Measurements from ENCODE around the gene EFNB2. TPM values are rescaled to one million over a fixed set of nuclear protein-coding genes. Genes with fewer than 3 reads are reported as not detected.

Gene EFNB2
- total and polyA plus RNA-seq, 2 of the 8 experiments (the other 6 are each of a cell fraction or from before 2014, with no cell fraction given): 8.2 to 12.0 TPM

GRCh38 chr13:106455190-106455589 is 80.3 kb downstream of the EFNB2 start:
- H3K4me1 ChIP-seq (replicated peaks in 1 of 4; ENCODE audit: control insufficient read depth in 3 of 4, insufficient read depth in 4 of 4, low read length in 3 of 4): 0 out of 7 replicates have a peak, but pooled peaks cover 0 to 2% (median 0%) of the 10 kb centered on the region in 4 experiments
- TF ChIP-seq HDAC2 (IDR thresholded peaks at IDR 0.05; ENCODE audit: borderline replicate concordance in 1 of 2, low read depth in 2 of 2, low read length in 2 of 2) (no peak), NANOG (IDR thresholded peaks at IDR 0.05; ENCODE audit: insufficient read depth, low read depth, low read length, poor library complexity, severe bottlenecking) (no peak), PHF8 (conservative IDR thresholded peaks at IDR 0.05; ENCODE audit: low read depth, low read length) (no peak), FOSL1 (IDR thresholded peaks at IDR 0.05; ENCODE audit: insufficient read depth, low read depth, low read length) (no peak), MAX (IDR thresholded peaks at IDR 0.05) (no peak), CTBP2 (IDR thresholded peaks at IDR 0.05; ENCODE audit: borderline replicate concordance, insufficient read depth, insufficient read length, low read length) (no peak), BCL11A (IDR thresholded peaks at IDR 0.05; ENCODE audit: low read depth in 2 of 2, low read length in 2 of 2) (no peak), CHD1 (IDR thresholded peaks at IDR 0.05; ENCODE audit: low read depth, low read length) (no peak), BRCA1 (IDR thresholded peaks at IDR 0.05; ENCODE audit: low read depth, low read length) (no peak), CBX5 (IDR thresholded peaks at IDR 0.05; ENCODE audit: low read depth, low read length) (no peak), EZH2 (IDR thresholded peaks at IDR 0.05; ENCODE audit: low read depth, low read length, severe bottlenecking) (no peak)

More at GRCh38 chr13:106455190-106455589, 80.3 kb downstream of the EFNB2 start:
- no peak overlapping the region for H2BK5ac ChIP-seq (ENCODE audit: low read depth, low read length)
- no peak overlapping the region for H2BK15ac ChIP-seq (ENCODE audit: low read length)
- H3K14ac ChIP-seq (ENCODE audit: insufficient read length): no peak overlapping the region
- CTCF ChIA-PET (ENCODE audit: partially characterized antibody): interaction anchor here (1.3 to 1.6 kb wide), 2 partner anchors 16 to 27 kb away, joined by 4 to 6 read pairs; no protein-coding TSS in a partner anchor
- no peaks in the 10 kb centered on the region for H3K36me3 ChIP-seq (ENCODE audit: control insufficient read depth in 2 of 4, insufficient read depth in 4 of 4, low read length in 3 of 4)
- POLR2A ChIA-PET (ENCODE audit: partially characterized antibody): no interaction called here
- no peaks in the 10 kb centered on the region for H3K27me3 ChIP-seq (replicated peaks in 1 of 4; ENCODE audit: control insufficient read depth in 3 of 4, extremely low read depth in 1 of 4, insufficient read depth in 3 of 4, low read length in 3 of 4)
- H2AFZ ChIP-seq (ENCODE audit: low read length): no peak overlapping the region; the same call in 1 of the 2 replicates
- no peak overlapping the region for H3K56ac ChIP-seq (replicated peaks; ENCODE audit: insufficient read length, low read depth, low read length)
- no peak overlapping the region for H3K4me3 ChIP-seq (ENCODE audit: extremely low read depth in 1 of 4, insufficient read depth in 2 of 4, low read depth in 3 of 4, low read length in 4 of 4)
- H3K79me1 ChIP-seq (ENCODE audit: low read depth, low read length): no peaks in the 10 kb centered on the region
- no peak overlapping the region for H2BK12ac ChIP-seq (ENCODE audit: low read depth, low read length)
- H3K4me2 ChIP-seq (ENCODE audit: insufficient read depth in 1 of 2, low read depth in 2 of 2, low read length in 2 of 2): no peak overlapping the region
- no peak overlapping the region for H2BK120ac ChIP-seq (replicated peaks; ENCODE audit: low read depth, low read length)
- H3K9ac ChIP-seq (replicated peaks in 1 of 4; ENCODE audit: extremely low read depth in 1 of 4, low read depth in 3 of 4, low read length in 3 of 4): no peak overlapping the region
- H4K20me1 ChIP-seq (replicated peaks in 1 of 2; ENCODE audit: control insufficient read depth in 1 of 2, insufficient read depth in 2 of 2, low read length in 2 of 2): no peaks in the 10 kb centered on the region
- no peak overlapping the region for H4K8ac ChIP-seq (ENCODE audit: extremely low read depth, insufficient read depth, low read length)
- no peak overlapping the region for H2AK5ac ChIP-seq (ENCODE audit: low read depth, low read length)
- no peak overlapping the region for H3K4ac ChIP-seq (replicated peaks; ENCODE audit: insufficient read length, low read depth, low read length)
- no peak overlapping the region for H4K91ac ChIP-seq (replicated peaks; ENCODE audit: insufficient read length, low read length)
- no peaks in the 10 kb centered on the region; the same call in 1 of the 2 replicates for H3K23me2 ChIP-seq (ENCODE audit: low read depth, low read length)
- no peak overlapping the region for H3K18ac ChIP-seq (ENCODE audit: extremely low read depth, low read length)
- H3K23ac ChIP-seq (ENCODE audit: insufficient read length): no peak overlapping the region
- H3K79me2 ChIP-seq (ENCODE audit: control insufficient read depth in 1 of 2, insufficient read depth in 2 of 2, low read length in 2 of 2): no peaks in the 10 kb centered on the region
- WGBS, 2 experiments (ENCODE audit: extremely low coverage in 1 of 2, insufficient coverage in 1 of 2, insufficient read length in 1 of 2, insufficient replicate concordance in 2 of 2, low coverage in 1 of 2, low lambda C conversion rate in 2 of 2, missing lambda C conversion rate in 1 of 2): 91% methylated on average over 7 of the region's 9 CpGs; no CpG with 5 or more reads in 1 of the 2 experiments
- FAIRE-seq: no peak
- no peak overlapping the region for H4K5ac ChIP-seq (ENCODE audit: insufficient read length, low read depth, low read length)
- H3K9me3 ChIP-seq (ENCODE audit: insufficient read depth in 2 of 2, low read depth in 1 of 2, low read length in 1 of 2): no peaks in the 10 kb centered on the region
- no peak overlapping the region for H3K27ac ChIP-seq (ENCODE audit: low read depth, low read length)
- no peak overlapping the region for H2BK20ac ChIP-seq (ENCODE audit: low read length)
- DNase-seq (ENCODE audit: low read depth in 1 of 2, low spot score in 2 of 2): no peak

All from H1 (cell line).